Peyer's patch (tissue), 4 donors: ENCODE results near the gene KMT2A.

ENCODE experiments used
- CTCF ChIP-seq, 6 experiments: fragments of 450-650 bp in 4 of 6; fragments of 200-600 bp in 2 of 6; sonication (generic) in 1 of 6; IDR thresholded peaks; one replicate each; pipeline ENCODE4 v1.5.1; 2017 to 2019; ENCODE audit warnings: antibody characterized with exemption in 6 of 6, mild to moderate bottlenecking in 3 of 6, moderate library complexity in 1 of 6
- POLR2A ChIP-seq, 2 donors: fragments of 450-650 bp; IDR thresholded peaks; one replicate each; pipeline ENCODE4 v1.5.1; 2017; ENCODE audit warnings: antibody characterized with exemption in 2 of 2, mild to moderate bottlenecking in 2 of 2, moderate library complexity in 2 of 2

DNA sequence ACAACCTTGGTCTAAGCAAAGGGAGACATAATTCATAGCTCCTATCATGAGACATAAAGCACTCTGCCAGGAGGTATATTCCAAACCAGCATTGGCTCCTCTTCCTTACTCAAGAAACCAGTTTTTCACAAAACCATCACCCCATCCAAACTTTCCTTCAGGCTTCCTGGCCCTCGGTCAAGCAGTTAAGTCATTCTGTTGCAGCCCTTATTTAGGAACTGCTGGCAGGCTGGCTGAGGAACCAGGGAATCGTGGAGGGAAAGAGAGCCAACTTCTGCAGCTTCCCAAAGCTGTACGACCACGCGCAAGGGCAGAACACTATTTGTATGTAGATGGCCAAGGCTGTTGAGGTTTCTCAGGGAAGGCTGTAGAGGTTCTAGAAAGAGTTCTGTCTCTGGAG is 128.8 kb downstream of the KMT2A start:
- TF ChIP-seq CTCF (IDR thresholded peaks at IDR 0.05) (no peak), POLR2A (IDR thresholded peaks at IDR 0.05) (no peak)
